Muscle of arm (tissue), 14 donors: ENCODE data around the gene NALCN. TPM values are rescaled to one million over a fixed set of nuclear protein-coding genes. Genes with fewer than 3 reads are reported as not detected.

ENCODE experiments used
- DNase-seq: peaks from one replicate; pipeline ENCODE4 v3.0.0-alpha.2; 2013
- long read RNA-seq, 11 donors: transcript quantifications; one replicate each; lab custom pipeline, GENCODE V29; 2026
- polyA plus RNA-seq, 12 donors: library from polyadenylated mRNA; unstranded; fragments of 120-200 nt; gene quantifications; one replicate each; pipeline ENCODE4 v1.2.1, GENCODE V29; 2013; ENCODE audit not compliant: insufficient read length in 12 of 12

Gene NALCN
- polyA plus RNA-seq, result under 1 TPM in 10 of 12 donors, not detected in 2; 0.17 to 0.88 (median 0.40) TPM
- long read RNA-seq, donor 1, result 0 reads
- long read RNA-seq, donor 2, result 0 reads
- long read RNA-seq, donor 3, result 0 reads
- long read RNA-seq, donor 4, result 0 reads
- long read RNA-seq, donor 5, result 0 reads
- long read RNA-seq, donor 6, result 0 reads
- long read RNA-seq, donor 7, result 0 reads
- long read RNA-seq, donor 8, result 0 reads
- long read RNA-seq, donor 9, result 0 reads
- long read RNA-seq, donor 10, result 0 reads
- long read RNA-seq, donor 11, result 0 reads

DNA sequence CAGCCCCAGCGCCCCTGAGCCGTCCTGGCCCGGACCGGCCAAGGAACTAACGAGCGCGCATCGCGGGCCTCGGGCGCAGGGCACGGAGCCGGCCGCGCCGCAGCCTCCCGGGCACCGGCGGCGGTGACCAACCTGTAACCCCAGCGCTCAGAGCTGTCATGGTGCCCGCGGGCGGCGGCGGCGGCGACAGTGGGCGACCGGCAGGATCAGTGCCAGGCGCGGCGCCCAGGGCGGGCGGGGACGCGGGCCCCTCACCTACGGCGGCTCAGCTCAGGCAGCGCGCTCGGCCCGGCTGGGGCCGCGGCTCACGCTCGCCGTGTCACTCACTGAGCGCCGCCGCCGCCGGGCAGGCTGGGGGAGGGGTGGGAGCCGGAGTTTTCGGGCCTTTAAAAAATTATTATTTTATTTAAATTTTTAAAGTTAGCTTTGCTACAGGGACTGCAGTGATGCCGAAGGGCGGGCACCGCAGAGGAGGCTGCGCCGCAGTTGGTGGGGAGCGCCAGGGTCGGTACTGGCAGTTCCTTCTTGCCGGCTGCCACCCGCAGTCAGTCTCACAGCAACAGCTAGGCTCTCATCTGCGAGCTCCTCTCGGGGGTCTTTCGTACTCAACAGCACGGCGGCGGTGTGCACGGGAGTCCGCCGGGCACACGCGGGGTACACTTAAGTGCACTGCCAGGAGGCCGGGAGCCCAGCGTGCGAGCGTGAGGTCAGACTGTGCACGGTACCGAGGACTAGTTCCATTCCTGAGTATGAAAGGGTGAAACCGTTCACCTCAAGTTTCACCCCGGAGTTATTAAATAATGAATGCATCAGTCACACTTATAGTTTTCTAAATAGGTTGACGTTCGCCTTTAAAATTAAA lies at the start of gene NALCN:
Gene NALCN (minus strand): TSS at position 328 of the 862 bp plus-strand sequence. CDS start 17,382 bp downstream, outside the sequence.
- DNase-seq, result no peak

DNA sequence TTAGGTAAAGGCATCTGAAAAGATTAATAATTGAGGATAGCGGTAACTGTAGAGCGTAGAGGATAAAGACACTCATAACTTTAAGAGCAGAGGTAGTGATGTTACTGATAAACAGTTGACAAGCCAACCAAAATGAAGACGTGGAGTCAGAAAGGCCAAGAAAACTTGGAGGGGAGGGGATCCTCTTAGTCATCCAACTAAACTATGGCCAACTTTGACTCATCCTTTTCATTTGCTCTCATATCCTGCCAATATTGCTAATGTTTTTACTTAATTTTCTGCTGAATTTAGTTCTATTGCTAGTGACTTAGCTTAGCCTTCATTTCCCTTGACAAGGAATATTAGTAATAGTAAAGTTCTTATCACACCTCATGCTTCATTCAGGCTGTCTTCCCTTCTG lies 49.6 kb upstream of the NALCN start:
- no peak for DNase-seq

DNA sequence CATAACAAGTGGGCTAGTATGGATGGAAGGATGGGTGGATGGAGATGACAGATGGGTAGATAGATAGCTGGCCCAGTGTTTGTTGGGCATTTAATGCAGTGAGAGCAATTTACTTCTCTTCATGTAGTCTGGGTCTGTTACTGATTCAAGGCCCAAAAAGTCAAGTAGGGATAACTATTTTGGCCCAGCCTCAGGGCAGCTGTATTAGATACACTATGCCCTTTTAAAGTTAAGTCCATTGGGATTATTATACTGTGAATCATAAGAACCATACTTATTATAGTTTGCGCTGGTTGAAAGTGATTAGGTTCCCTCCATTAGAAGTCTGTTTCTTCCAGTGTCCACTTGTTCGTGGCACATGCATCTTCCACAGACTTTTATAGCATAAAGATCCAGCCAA lies 40.9 kb upstream of the NALCN start:
- DNase-seq, result no peak

GRCh38 chr13:101455863-101456262 lies 39.6 kb upstream of the NALCN start:
- no peak for DNase-seq

GRCh38 chr13:101454767-101455166 lies 38.5 kb upstream of the NALCN start:
- no peak for DNase-seq

- no peak for DNase-seq
Observed at GRCh38 chr13:101453784-101454201, 37.5 kb upstream of the NALCN start.

- DNase-seq, result peak; percentile 15
Observed at GRCh38 chr13:101452519-101453485, 36.5 kb upstream of the NALCN start, which contains the start of gene ITGBL1. Gene ITGBL1 (plus strand): TSS chr13:101452675. CDS start chr13:101452834, 159 bp downstream.

DNA sequence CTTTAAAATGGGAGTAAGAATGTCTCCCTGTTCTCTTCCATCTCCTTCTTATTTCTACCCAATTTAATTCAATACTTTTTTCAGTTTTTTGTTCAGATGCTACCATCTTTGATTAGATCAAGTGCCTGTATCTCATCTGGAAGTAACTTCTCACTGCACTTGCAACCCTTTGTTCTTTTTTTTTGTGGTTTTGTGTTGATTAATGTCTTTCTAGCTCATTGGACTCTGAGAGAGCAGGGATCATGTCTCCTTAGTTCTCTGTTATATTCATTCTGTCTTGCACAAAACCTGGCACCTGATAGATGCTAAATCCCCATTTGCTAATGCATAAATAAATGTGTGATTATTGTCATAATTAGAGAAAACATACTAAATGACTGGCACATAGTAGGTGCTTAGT lies 35.3 kb upstream of the NALCN start:
- no peak for DNase-seq

DNA sequence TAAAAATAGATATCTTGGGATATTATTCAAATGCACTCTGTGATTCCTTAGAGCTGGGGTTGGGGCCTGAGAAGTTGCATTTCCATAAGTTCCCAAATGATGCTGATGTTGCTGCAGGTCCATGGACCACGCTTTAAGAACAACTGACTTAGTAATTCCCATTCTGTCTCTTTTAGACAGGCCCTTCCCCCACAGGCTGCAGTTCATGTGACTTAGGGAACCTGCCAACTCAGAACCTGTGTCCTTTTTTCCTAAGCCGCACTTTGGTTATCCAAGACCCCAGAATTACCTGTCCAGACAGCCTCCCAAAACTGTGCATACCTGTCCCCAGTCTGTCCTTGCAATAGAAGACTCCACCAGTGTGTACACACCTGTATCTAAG lies 34.4 kb upstream of the NALCN start:
- DNase-seq, result no peak

GRCh38 chr13:101449790-101450748 lies 33.8 kb upstream of the NALCN start:
- DNase-seq, result no peak

DNA sequence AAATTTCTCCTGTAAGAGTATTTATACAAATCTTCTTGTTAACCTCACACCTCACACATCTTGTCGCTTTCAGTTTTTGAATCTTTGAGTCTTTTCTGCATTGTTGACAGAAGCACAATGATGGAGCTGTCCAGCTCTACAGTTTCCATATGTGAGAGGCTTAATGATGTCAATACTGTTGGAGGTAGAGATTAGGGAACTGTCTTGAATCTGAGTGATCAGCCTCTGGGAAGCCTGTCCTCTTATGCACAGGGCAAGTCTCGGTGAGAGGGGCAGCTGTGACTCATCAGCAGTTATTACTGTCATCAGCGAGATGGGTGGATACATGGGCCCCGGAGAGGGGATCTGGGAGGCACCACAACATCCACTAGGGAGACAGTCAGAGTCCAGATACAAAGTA lies 31.5 kb upstream of the NALCN start:
- no peak for DNase-seq

DNA sequence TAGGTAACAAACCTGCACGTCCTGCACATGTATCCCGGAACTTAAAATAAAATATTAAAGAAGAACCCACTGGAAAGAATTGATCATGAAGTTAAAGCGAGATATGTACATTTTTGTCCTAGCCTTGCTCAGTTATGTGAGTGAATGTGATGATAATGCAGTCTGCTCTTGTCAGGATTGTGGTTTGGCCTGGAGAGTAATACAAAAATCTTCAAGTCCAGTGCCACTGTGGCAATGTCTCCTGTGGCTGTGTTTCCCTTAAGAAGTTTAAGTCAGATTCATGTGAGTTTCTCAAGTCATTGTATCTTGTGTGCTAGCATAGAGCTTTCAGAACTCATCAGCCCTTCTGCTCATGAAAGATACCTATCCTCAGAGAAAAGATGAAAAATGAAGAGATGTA lies 18.2 kb upstream of the NALCN start:
- DNase-seq, result no peak

DNA sequence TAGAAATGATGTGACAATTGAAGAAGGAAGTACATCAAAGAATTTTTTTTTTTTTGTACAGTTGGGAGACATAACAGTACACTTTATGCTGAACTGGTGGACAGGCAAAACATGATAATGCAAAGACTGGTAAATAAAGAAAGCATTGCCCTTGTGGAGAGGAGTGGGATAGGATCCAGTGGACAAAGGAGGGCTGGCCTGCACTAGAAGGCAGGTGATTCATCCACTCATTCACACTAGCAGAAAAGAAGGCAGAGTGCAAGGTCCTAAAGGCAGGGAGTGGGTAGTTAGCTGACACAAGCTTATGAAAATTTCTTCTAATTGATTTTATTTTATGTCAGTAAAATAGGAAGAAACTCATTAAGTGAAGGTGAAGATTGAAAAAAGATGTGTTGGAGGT lies 17.6 kb upstream of the NALCN start:
- no peak for DNase-seq

- no peak for DNase-seq
Observed at GRCh38 chr13:101429733-101430132, 13.4 kb upstream of the NALCN start.

GRCh38 chr13:101425623-101426022 lies 9.3 kb upstream of the NALCN start:
- no peak for DNase-seq

- DNase-seq, result no peak
Observed at GRCh38 chr13:101425156-101425471, 8.8 kb upstream of the NALCN start.

GRCh38 chr13:101424381-101425155 lies 8.3 kb upstream of the NALCN start:
- DNase-seq, result no peak

DNA sequence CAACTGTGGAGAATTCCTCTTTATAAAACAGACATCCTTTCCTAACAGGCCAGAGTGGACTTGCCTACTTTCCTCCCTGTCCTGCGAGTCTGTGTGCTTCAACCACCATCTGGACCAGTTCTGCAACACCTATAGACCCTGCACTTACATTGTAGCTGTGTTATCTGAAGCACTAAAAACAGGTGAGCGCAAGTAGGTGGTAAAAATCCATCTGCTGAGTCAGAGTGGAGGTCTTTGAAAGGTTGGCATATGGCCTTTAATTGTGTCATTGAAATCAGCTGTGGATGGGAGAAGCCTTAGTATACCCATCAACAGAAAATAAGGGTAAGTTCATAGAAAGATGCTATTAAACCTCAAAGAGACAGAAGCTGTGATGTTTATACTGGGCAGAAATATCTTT lies 7.6 kb upstream of the NALCN start:
- DNase-seq, result no peak

DNA sequence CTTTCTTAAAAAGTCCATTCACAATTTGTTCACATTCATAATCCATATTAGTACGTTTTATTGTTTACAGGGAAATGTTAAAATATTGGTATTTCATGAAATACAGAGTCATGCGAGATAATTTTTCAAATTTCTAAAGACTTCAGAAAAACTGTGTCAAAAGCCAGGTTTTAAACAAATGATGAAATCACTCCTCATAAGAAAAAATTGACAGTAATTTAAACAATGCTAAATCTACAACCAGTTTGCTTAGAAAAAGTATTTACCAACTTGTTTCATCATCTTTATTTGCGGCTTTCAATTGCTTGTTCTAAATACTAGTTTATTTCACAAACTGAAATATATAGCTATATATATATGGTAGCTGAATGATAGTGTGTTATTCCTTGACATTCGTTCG lies 1.2 kb upstream of the NALCN start:
- no peak for DNase-seq

DNA sequence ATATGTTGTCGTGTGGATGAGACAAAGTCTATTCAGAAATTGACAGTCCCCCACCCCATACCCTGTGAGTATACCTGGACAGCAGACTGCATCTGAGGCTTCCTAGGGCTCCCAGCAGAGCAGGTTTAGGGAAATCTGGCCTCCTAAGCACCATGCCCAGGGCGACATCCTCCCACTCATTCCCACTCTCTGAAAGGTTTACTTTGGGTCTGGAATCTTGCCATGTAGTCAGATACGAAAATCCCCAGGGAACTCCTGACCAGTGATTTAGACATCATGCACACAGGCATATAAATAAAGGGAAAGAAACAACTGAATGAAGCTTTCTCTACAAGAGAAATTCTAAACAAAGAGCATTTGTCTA lies 717 bp upstream of the NALCN start:
- no peak for DNase-seq
